ACC112 (cell line): ENCODE results near the gene SLC25A31.
A peak's percentile ranks its signal among the peaks of the same experiment; 100 is the strongest.

Source experiments
- H2AFZ ChIP-seq: fragments of 200-600 bp; sonication (generic); one replicate; pipeline ENCODE4 v1.6.0; 2017; ENCODE audit warnings: antibody characterized with exemption, low read length; ENCODE audit not compliant: unreplicated experiment
- H3K27ac ChIP-seq: fragments of 200-600 bp; sonication (generic); 2 replicates; pipeline ENCODE4 v1.5.1; 2014; ENCODE audit warnings: low read depth, mild to moderate bottlenecking, antibody characterized with exemption, low read length, moderate library complexity
- H3K27me3 ChIP-seq: fragments of 200-600 bp; sonication (generic); 2 replicates; pipeline ENCODE4 v1.6.1; 2014; ENCODE audit warnings: mild to moderate bottlenecking, antibody characterized with exemption, low read length, moderate library complexity, mixed read lengths; ENCODE audit not compliant: insufficient read depth
- H3K36me3 ChIP-seq: fragments of 200-600 bp; sonication (generic); 2 replicates; pipeline ENCODE4 v1.6.1; 2016; ENCODE audit warnings: mild to moderate bottlenecking, antibody characterized with exemption, low read length, moderate library complexity, mixed read lengths; ENCODE audit not compliant: insufficient read depth
- H3K4me1 ChIP-seq: fragments of 200-600 bp; sonication (generic); one replicate; pipeline ENCODE4 v1.6.1; 2016; ENCODE audit warnings: low read length, mixed read lengths; ENCODE audit not compliant: insufficient read depth, unreplicated experiment, control insufficient read depth
- H3K4me3 ChIP-seq: fragments of 200-600 bp; sonication (generic); 2 replicates; pipeline ENCODE4 v1.5.1; 2014; ENCODE audit warnings: mild to moderate bottlenecking, low read depth, low read length
- H3K79me2 ChIP-seq: fragments of 200-600 bp; sonication (generic); one replicate; pipeline ENCODE4 v1.6.0; 2016; ENCODE audit warnings: low read length; ENCODE audit not compliant: control insufficient read depth, unreplicated experiment, insufficient read depth

The SLC25A31 gene

GRCh38 chr4:127730142-127730913 lies at the start of gene SLC25A31:
SLC25A31 (plus strand) TSS chr4:127730400; CDS start chr4:127730546, 146 bp downstream.
- Histone ChIP-seq H2AFZ (no peak within 1 kb of the TSS), H3K4me1 (no peaks in the 10 kb centered on the region), H3K27me3 (no peaks in the 10 kb centered on the region), H3K4me3 (no peak within 1 kb of the TSS), H3K79me2 (no peaks in the 10 kb centered on the region), H3K36me3 (no peaks in the 10 kb centered on the region), H3K27ac (no peak within 1 kb of the TSS)

GRCh38 chr4:127685292-127685691 lies 44.9 kb upstream of the SLC25A31 start:
- H3K4me3 ChIP-seq: no peak overlapping the region
- no peaks in the 10 kb centered on the region for H3K27me3 ChIP-seq
- no peaks in the 10 kb centered on the region for H3K79me2 ChIP-seq
- H3K4me1 ChIP-seq: peaks cover 23% of the 10 kb centered on the region
- H2AFZ ChIP-seq: no peak overlapping the region
- peak overlapping the region; percentile 27; the same call in 1 of the 2 replicates for H3K27ac ChIP-seq
- H3K36me3 ChIP-seq: peaks cover 5% of the 10 kb centered on the region; the same call in 1 of the 2 replicates

GRCh38 chr4:127686658-127687057 lies 43.5 kb upstream of the SLC25A31 start:
- Histone ChIP-seq H3K27me3 (no peaks in the 10 kb centered on the region), H3K36me3 (peaks cover 5% of the 10 kb centered on the region; the same call in 1 of the 2 replicates), H3K27ac (peak overlapping the region; percentile 3; the same call in 1 of the 2 replicates), H2AFZ (no peak overlapping the region), H3K4me3 (peak overlapping the region; percentile 9; the same call in 1 of the 2 replicates), H3K79me2 (no peaks in the 10 kb centered on the region), H3K4me1 (peaks cover 23% of the 10 kb centered on the region)

GRCh38 chr4:127687580-127687979 lies 42.6 kb upstream of the SLC25A31 start:
- peaks cover 5% of the 10 kb centered on the region; the same call in 1 of the 2 replicates for H3K36me3 ChIP-seq
- H3K4me1 ChIP-seq: peaks cover 23% of the 10 kb centered on the region
- H3K4me3 ChIP-seq: no peak overlapping the region
- no peak overlapping the region for H2AFZ ChIP-seq
- no peaks in the 10 kb centered on the region for H3K79me2 ChIP-seq
- H3K27ac ChIP-seq: no peak overlapping the region
- no peaks in the 10 kb centered on the region for H3K27me3 ChIP-seq

GRCh38 chr4:127698789-127699200 lies 31.4 kb upstream of the SLC25A31 start:
- Histone ChIP-seq H3K4me1 (peaks cover 13% of the 10 kb centered on the region), H2AFZ (peak overlapping the region; percentile 16), H3K36me3 (peaks cover 10% of the 10 kb centered on the region; the same call in 1 of the 2 replicates), H3K27ac (peak overlapping the region; percentile 33), H3K79me2 (no peaks in the 10 kb centered on the region), H3K27me3 (no peaks in the 10 kb centered on the region), H3K4me3 (no peak overlapping the region)

GRCh38 chr4:127708985-127709384 lies 21.2 kb upstream of the SLC25A31 start:
- Histone ChIP-seq H3K4me3 (no peak overlapping the region), H3K27ac (peak overlapping the region; percentile 23; the same call in 1 of the 2 replicates)

GRCh38 chr4:127709456-127709855 lies 20.7 kb upstream of the SLC25A31 start:
- H3K27me3 ChIP-seq: no peaks in the 10 kb centered on the region
- H3K27ac ChIP-seq: peak overlapping the region; percentile 23; the same call in 1 of the 2 replicates
- no peak overlapping the region for H2AFZ ChIP-seq
- no peaks in the 10 kb centered on the region for H3K79me2 ChIP-seq
- H3K36me3 ChIP-seq: peaks cover 15% of the 10 kb centered on the region; the same call in 1 of the 2 replicates
- H3K4me1 ChIP-seq: peaks cover 19% of the 10 kb centered on the region
- no peak overlapping the region for H3K4me3 ChIP-seq

More at GRCh38 chr4:127708985-127709384, 21.2 kb upstream of the SLC25A31 start:
- H2AFZ ChIP-seq: no peak overlapping the region
- no peaks in the 10 kb centered on the region for H3K79me2 ChIP-seq
- H3K4me1 ChIP-seq: peaks cover 19% of the 10 kb centered on the region
- H3K27me3 ChIP-seq: no peaks in the 10 kb centered on the region
- H3K36me3 ChIP-seq: peaks cover 15% of the 10 kb centered on the region; the same call in 1 of the 2 replicates

GRCh38 chr4:127731406-127731805 lies 1.2 kb downstream of the SLC25A31 start:
- H3K36me3 ChIP-seq: no peaks in the 10 kb centered on the region
- H3K27me3 ChIP-seq: no peaks in the 10 kb centered on the region
- H3K4me3 ChIP-seq: no peak overlapping the region
- H3K79me2 ChIP-seq: no peaks in the 10 kb centered on the region
- H3K4me1 ChIP-seq: no peaks in the 10 kb centered on the region
- H2AFZ ChIP-seq: no peak overlapping the region
- no peak overlapping the region for H3K27ac ChIP-seq

GRCh38 chr4:127732623-127733328 lies 2.6 kb downstream of the SLC25A31 start:
- H3K27ac ChIP-seq: no peak overlapping the region
- no peaks in the 10 kb centered on the region for H3K79me2 ChIP-seq
- H3K27me3 ChIP-seq: no peaks in the 10 kb centered on the region
- H3K4me1 ChIP-seq: no peaks in the 10 kb centered on the region
- peak overlapping the region; percentile 72 for H2AFZ ChIP-seq
- H3K36me3 ChIP-seq: no peaks in the 10 kb centered on the region
- H3K4me3 ChIP-seq: no peak overlapping the region

- no peaks in the 10 kb centered on the region for H3K79me2 ChIP-seq
- H3K36me3 ChIP-seq: no peaks in the 10 kb centered on the region
- H3K27ac ChIP-seq: no peak overlapping the region
- H3K4me1 ChIP-seq: no peaks in the 10 kb centered on the region
- H2AFZ ChIP-seq: no peak overlapping the region
- no peak overlapping the region for H3K4me3 ChIP-seq
- H3K27me3 ChIP-seq: no peaks in the 10 kb centered on the region
Observed at GRCh38 chr4:127734976-127735375, 4.8 kb downstream of the SLC25A31 start.
